Measurements from ENCODE around the gene TBC1D5.

GRCh38 chr3:17394541-17395155 is 347.8 kb downstream of the TBC1D5 start:
- no peak for TF ChIP-seq CTCF (IDR thresholded peaks at IDR 0.05)
- no peak for TF ChIP-seq POLR2A (IDR thresholded peaks at IDR 0.05)
- no peak for TF ChIP-seq POLR2AphosphoS5 (IDR thresholded peaks at IDR 0.05)

Measured in breast epithelium (tissue), 3 donors.